K562 (cell line): ENCODE data around the gene PTPN11.

Experiments used
- CBX3 ChIP-seq, 2 experiments: IDR thresholded peaks; 1 replicate in 1 of 2; 2 replicates in 1 of 2; pipeline ENCODE4 v1.6.1; 2012; ENCODE audit warnings: inconsistent platforms in 2 of 2, low read length in 2 of 2, borderline replicate concordance in 1 of 2, control low read depth in 1 of 2
- CEBPB ChIP-seq: fragments of 450-650 bp; IDR thresholded peaks from 2 replicates; pipeline ENCODE4 v1.6.1; 2016; ENCODE audit warnings: missing genetic modification characterization, missing compliant biosample characterization
- CHD2 ChIP-seq: IDR thresholded peaks from 2 replicates; pipeline ENCODE4 v1.6.1; 2011; ENCODE audit warnings: low read depth, low read length
- CTCF ChIP-seq, 3 experiments: IDR thresholded peaks in 2 of 3; conservative IDR thresholded peaks in 1 of 3; 2 replicates each; pipeline ENCODE4 v1.5.1; 2011 to 2012; ENCODE audit warnings: low read length in 3 of 3, mild to moderate bottlenecking in 3 of 3, control low read depth in 2 of 3, improper control_type of control experiment in 1 of 3, inconsistent platforms in 1 of 3, low read depth in 1 of 3, mixed read lengths in 1 of 3, moderate library complexity in 1 of 3; ENCODE audit not compliant: insufficient read depth in 2 of 3
- EZH2 ChIP-seq: IDR thresholded peaks from 2 replicates; pipeline ENCODE4 v1.6.1; 2012; ENCODE audit warnings: low read depth, mild to moderate bottlenecking, inconsistent platforms, low read length, borderline replicate concordance
- MAX ChIP-seq: sonication (generic); formaldehyde crosslinking; IDR thresholded peaks from 2 replicates; pipeline ENCODE4 v1.9.0; 2022; ENCODE audit warnings: mild to moderate bottlenecking, missing genetic modification reagents
- NFATC3 ChIP-seq: fragments of 450-650 bp; IDR thresholded peaks from 2 replicates; pipeline ENCODE4 v1.6.1; 2017; ENCODE audit warnings: mild to moderate bottlenecking
- POLR2A ChIP-seq: fragments of 450-650 bp; conservative IDR thresholded peaks from 2 replicates; pipeline ENCODE4 v1.6.1; 2016
- POLR3G ChIP-seq: IDR thresholded peaks from 2 replicates; pipeline ENCODE4 v1.6.1; 2011; ENCODE audit not compliant: insufficient read length, insufficient replicate concordance; ENCODE audit errors: extremely low read depth
- SREBF2 ChIP-seq: sonication (generic); formaldehyde crosslinking; IDR thresholded peaks from 2 replicates; pipeline ENCODE4 v1.4.0; 2020; ENCODE audit warnings: mild to moderate bottlenecking, missing genetic modification reagents
- ZNF740 ChIP-seq, 3 experiments: fragments of 200-800 bp in 1 of 3; sonication (Bioruptor generic) in 1 of 3; sonication (generic) in 1 of 3; formaldehyde crosslinking in 1 of 3; IDR thresholded peaks; 2 replicates each; pipeline versions ENCODE4 v1.6.1 to v1.8.0; 2016 to 2022; ENCODE audit warnings: mild to moderate bottlenecking in 2 of 3, missing compliant biosample characterization in 2 of 3, missing genetic modification characterization in 2 of 3, missing genetic modification reagents in 1 of 3

- TF ChIP-seq CTCF (IDR thresholded peaks at IDR 0.05 in 2 of 3, conservative IDR thresholded peaks at IDR 0.05 in 1 of 3; ENCODE audit: insufficient read depth in 2 of 3, low read depth in 1 of 3, low read length in 3 of 3): no peak
- no peak for TF ChIP-seq ZNF740 (CRISPR knock-in tag; IDR thresholded peaks at IDR 0.05)
- TF ChIP-seq ZNF740 (tag; IDR thresholded peaks at IDR 0.05): no peak
- TF ChIP-seq POLR2A: no peak
- no peak for TF ChIP-seq CHD2
- no peak for TF ChIP-seq POLR3G
- no peak for TF ChIP-seq MAX (CRISPR knock-in tag)
- no peak for TF ChIP-seq SREBF2 (CRISPR knock-in tag)
- no peak for TF ChIP-seq CBX3 (IDR thresholded peaks at IDR 0.05; ENCODE audit: borderline replicate concordance in 1 of 2, low read length in 2 of 2)
- no peak for TF ChIP-seq NFATC3
- TF ChIP-seq CEBPB: peak; percentile 50; the same call in 1 of the 2 replicates
- no peak for TF ChIP-seq EZH2
Observed at GRCh38 chr12:112466011-112466422, 47.3 kb downstream of the PTPN11 start.
